ENCODE data around the gene OTOP2. TPM values are rescaled to one million over a fixed set of nuclear protein-coding genes. Genes with fewer than 3 reads are reported as not detected.
A peak's percentile ranks its signal among the peaks of the same experiment; 100 is the strongest.
"Not testable (repeated sequence)": the region's sequence is repeated elsewhere in the genome, so short reads cannot be mapped to it uniquely, and the experiment has no call there.

The OTOP2 gene
- total RNA-seq, 1 donor from 2014 or later, result not detected

DNA sequence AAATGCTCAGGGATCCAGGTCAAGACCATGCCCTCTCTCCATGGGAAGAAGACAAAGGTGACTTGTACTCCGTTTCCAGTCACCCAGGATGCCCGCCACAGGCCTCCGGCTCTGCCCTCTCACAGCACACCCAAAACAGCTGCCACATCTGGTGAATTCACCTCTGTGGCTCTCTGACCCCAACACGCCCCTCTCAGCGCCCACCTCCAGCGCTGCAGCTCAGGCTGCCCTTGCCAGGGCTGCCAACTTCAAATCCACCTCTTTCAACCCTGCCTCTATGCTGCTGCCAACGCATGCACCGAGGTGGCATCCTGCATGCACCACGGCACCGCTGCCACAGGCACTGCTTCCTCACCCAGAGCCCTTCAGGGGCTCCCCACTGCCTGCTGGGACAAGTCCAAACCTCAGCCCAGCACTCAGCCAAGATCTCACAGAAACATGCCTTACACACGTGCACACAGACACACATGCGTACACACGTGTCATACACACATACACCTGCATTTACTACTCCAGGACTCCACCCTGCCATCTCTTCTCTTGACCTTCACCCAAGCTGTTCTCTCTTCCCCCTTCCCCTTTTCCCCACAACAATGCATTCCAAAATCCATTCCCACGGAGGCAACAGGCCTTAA, 41.0 kb downstream of the OTOP2 start:
- TF ChIP-seq, protein P1, sequence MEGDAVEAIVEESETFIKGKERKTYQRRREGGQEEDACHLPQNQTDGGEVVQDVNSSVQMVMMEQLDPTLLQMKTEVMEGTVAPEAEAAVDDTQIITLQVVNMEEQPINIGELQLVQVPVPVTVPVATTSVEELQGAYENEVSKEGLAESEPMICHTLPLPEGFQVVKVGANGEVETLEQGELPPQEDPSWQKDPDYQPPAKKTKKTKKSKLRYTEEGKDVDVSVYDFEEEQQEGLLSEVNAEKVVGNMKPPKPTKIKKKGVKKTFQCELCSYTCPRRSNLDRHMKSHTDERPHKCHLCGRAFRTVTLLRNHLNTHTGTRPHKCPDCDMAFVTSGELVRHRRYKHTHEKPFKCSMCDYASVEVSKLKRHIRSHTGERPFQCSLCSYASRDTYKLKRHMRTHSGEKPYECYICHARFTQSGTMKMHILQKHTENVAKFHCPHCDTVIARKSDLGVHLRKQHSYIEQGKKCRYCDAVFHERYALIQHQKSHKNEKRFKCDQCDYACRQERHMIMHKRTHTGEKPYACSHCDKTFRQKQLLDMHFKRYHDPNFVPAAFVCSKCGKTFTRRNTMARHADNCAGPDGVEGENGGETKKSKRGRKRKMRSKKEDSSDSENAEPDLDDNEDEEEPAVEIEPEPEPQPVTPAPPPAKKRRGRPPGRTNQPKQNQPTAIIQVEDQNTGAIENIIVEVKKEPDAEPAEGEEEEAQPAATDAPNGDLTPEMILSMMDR (IDR thresholded peaks at IDR 0.05; ENCODE audit: partially characterized antibody, unreplicated experiment), result no peak
- H3K36me3 Mint-ChIP-seq (ENCODE audit: unreplicated experiment), result no peaks in the 10 kb centered on the region
- peaks cover 1% of the 10 kb centered on the region for H3K4me1 Mint-ChIP-seq (ENCODE audit: low read depth, unreplicated experiment)
- peak overlapping the region; percentile 47 for H3K4me3 Mint-ChIP-seq (ENCODE audit: unreplicated experiment)
- H3K27ac Mint-ChIP-seq (ENCODE audit: unreplicated experiment), result no peak overlapping the region
- H3K9me3 Mint-ChIP-seq (ENCODE audit: unreplicated experiment), result peaks cover 6% of the 10 kb centered on the region
- H3K27me3 Mint-ChIP-seq (ENCODE audit: unreplicated experiment), result peaks cover 3% of the 10 kb centered on the region
- DNase-seq, result no peak

DNA sequence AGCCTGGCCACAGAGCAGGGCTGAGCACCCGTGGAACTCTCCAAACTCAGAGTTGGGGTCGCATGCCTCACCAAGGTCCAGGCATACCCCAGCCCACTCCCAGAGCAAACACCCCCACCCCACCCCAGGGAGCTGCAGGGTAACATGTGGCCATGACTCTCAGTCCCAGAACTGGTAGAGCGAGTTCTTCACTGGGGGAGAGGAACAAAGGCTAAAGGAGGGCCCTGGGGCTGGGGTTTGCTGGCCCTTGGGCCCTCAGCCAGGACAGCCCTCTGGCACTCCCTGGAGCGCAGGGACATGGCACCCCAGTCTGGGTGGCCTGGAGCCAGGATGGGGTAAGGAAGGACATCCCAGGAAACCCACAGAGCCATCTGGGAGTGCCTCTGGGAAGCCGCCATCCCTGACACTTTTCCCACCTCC, 44.3 kb downstream of the OTOP2 start:
- no peak overlapping the region for H3K27ac Mint-ChIP-seq (ENCODE audit: unreplicated experiment)
- H3K27me3 Mint-ChIP-seq (ENCODE audit: unreplicated experiment), result peaks cover 10% of the 10 kb centered on the region
- peaks cover 8% of the 10 kb centered on the region for H3K9me3 Mint-ChIP-seq (ENCODE audit: unreplicated experiment)
- no peak for DNase-seq
- TF ChIP-seq, protein P1 (IDR thresholded peaks at IDR 0.05; ENCODE audit: partially characterized antibody, unreplicated experiment), result no peak
- H3K36me3 Mint-ChIP-seq (ENCODE audit: unreplicated experiment), result no peaks in the 10 kb centered on the region
- H3K4me1 Mint-ChIP-seq (ENCODE audit: low read depth, unreplicated experiment), result no peaks in the 10 kb centered on the region
- no peak overlapping the region for H3K4me3 Mint-ChIP-seq (ENCODE audit: unreplicated experiment)

DNA sequence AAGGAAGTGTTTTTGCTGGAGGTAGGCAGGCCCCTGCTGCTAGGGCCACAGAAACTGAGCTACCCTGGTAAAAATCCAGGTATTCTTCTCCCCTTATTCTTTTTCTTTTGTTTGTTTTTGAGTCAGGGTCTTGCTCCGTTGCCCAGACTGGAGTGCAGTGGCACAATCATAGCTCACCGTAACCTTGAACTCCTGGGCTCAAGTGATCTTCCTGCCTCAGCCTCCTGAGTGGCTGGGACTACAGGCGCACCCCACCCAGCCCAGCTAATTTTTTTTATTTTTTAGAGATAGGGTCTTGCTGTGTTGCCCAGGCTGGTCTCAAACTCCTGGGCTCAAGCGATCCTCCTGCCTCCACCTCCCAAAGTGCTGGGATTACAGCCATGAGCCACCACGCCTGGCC, 45.4 kb downstream of the OTOP2 start:
- not testable (repeated sequence) for H3K27ac Mint-ChIP-seq (ENCODE audit: unreplicated experiment); H3K36me3 Mint-ChIP-seq (ENCODE audit: unreplicated experiment); H3K4me1 Mint-ChIP-seq (ENCODE audit: low read depth, unreplicated experiment); H3K4me3 Mint-ChIP-seq (ENCODE audit: unreplicated experiment); DNase-seq; H3K9me3 Mint-ChIP-seq (ENCODE audit: unreplicated experiment)
- peaks cover 10% of the 10 kb centered on the region for H3K27me3 Mint-ChIP-seq (ENCODE audit: unreplicated experiment)

DNA sequence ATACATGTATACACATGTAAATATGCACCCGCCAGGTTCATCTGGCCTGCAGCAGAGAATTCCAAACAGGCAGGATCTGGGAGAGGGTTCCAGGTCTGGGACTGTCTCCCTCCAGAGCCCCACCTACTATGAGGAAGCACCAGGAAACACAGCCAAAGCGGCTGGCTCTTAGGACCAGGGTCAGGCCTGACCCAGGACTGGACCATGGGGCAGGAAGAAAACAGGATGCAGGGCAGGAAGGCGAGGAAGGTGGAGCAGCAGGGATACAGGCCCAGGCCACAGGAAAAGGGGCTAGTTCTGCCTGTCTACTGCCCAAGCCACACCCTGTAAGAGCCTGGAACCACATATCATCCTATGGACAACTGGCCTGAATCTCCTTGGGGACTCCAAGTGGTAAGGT, 46.3 kb downstream of the OTOP2 start:
- Mint-ChIP-seq H3K9me3 (ENCODE audit: unreplicated experiment) (peaks cover 4% of the 10 kb centered on the region), H3K27me3 (ENCODE audit: unreplicated experiment) (peaks cover 9% of the 10 kb centered on the region), H3K4me1 (ENCODE audit: low read depth, unreplicated experiment) (no peaks in the 10 kb centered on the region), H3K4me3 (ENCODE audit: unreplicated experiment) (peak overlapping the region; percentile 86), H3K36me3 (ENCODE audit: unreplicated experiment) (no peaks in the 10 kb centered on the region), H3K27ac (ENCODE audit: unreplicated experiment) (no peak overlapping the region)
- no peak for DNase-seq
- TF ChIP-seq, protein P1 (IDR thresholded peaks at IDR 0.05; ENCODE audit: partially characterized antibody, unreplicated experiment), result no peak

DNA sequence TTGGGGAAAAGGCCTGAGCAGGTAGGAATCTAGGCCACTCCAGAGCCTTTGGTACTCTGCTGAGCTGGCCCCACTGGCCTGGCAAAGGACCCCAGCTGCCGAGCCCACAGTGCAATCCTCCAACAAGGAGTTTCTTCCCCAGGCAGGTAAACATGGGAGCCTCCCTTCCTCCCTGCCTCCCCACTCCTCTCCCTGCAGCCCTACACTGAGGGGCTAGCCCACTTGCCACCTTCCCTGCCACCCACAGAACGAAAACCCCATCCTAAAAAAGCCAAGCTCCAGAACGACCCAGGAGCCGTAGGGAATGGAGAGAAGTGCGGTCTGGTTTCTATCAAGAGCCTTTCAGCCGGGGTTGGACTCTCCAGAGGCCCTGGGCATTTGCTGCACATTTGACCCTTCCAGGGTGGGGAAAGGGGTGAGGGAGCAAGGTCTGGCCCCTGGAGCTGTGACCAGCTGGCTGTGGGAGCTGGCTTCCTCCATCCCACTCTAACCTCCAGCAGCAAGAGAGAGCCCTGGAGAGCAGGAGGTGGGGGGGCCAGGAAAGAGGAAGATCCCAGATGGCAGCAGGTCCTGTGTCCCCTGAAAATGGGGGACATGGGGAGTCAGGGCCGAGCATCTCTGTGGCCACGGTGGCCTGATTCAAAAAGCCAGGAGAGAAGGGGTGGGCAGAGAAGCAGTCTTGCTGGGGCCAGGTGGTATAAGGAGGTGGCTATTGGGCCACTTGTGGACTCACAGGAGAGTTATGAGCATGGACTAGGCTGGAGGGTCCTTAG, 47.2 kb downstream of the OTOP2 start:
- peak overlapping the region; percentile 56 for H3K27ac Mint-ChIP-seq (ENCODE audit: unreplicated experiment)
- peak overlapping the region; percentile 86 for H3K4me3 Mint-ChIP-seq (ENCODE audit: unreplicated experiment)
- peaks cover 4% of the 10 kb centered on the region for H3K9me3 Mint-ChIP-seq (ENCODE audit: unreplicated experiment)
- no peak for DNase-seq
- no peaks in the 10 kb centered on the region for H3K4me1 Mint-ChIP-seq (ENCODE audit: low read depth, unreplicated experiment)
- H3K36me3 Mint-ChIP-seq (ENCODE audit: unreplicated experiment), result no peaks in the 10 kb centered on the region
- TF ChIP-seq, protein P1 (IDR thresholded peaks at IDR 0.05; ENCODE audit: partially characterized antibody, unreplicated experiment), result no peak
- H3K27me3 Mint-ChIP-seq (ENCODE audit: unreplicated experiment), result peaks cover 8% of the 10 kb centered on the region

Measured in glutamatergic neuron (in vitro differentiated cells).